KMS-11 (cell line): ENCODE data around the gene PPFIA1.

Experiments used
- H2AFZ ChIP-seq: fragments of 200-600 bp; sonication (generic); 2 replicates; pipeline ENCODE4 v1.6.1; 2016; ENCODE audit warnings: antibody characterized with exemption, mixed run types, low read depth
- H3K27ac ChIP-seq: fragments of 200-600 bp; sonication (generic); 2 replicates; pipeline ENCODE4 v1.6.1; 2016; ENCODE audit warnings: mild to moderate bottlenecking, mixed run types
- H3K27me3 ChIP-seq: fragments of 200-600 bp; sonication (generic); 2 replicates; pipeline ENCODE4 v1.6.1; 2017; ENCODE audit warnings: mild to moderate bottlenecking, low read depth, mixed run types, moderate library complexity; ENCODE audit not compliant: insufficient read depth
- H3K36me3 ChIP-seq: fragments of 200-600 bp; sonication (generic); 2 replicates; pipeline ENCODE4 v1.6.1; 2017; ENCODE audit warnings: mild to moderate bottlenecking, mixed run types; ENCODE audit not compliant: insufficient read depth
- H3K4me1 ChIP-seq: fragments of 200-600 bp; sonication (generic); 2 replicates; pipeline ENCODE4 v1.6.1; 2016; ENCODE audit warnings: mild to moderate bottlenecking, low read depth, mixed run types; ENCODE audit not compliant: poor library complexity, severe bottlenecking
- H3K4me2 ChIP-seq: fragments of 200-600 bp; sonication (generic); 2 replicates; pipeline ENCODE4 v1.7.0; 2016; ENCODE audit warnings: mild to moderate bottlenecking, mixed run types
- H3K4me3 ChIP-seq: fragments of 200-600 bp; sonication (generic); IDR thresholded peaks from 2 replicates; pipeline ENCODE4 v1.6.1; 2017; ENCODE audit warnings: low read depth, low read length, mixed read lengths; ENCODE audit not compliant: insufficient read depth
- H3K79me2 ChIP-seq: fragments of 200-600 bp; sonication (generic); 2 replicates; pipeline ENCODE4 v1.6.1; 2016; ENCODE audit warnings: low read depth, mixed run types; ENCODE audit not compliant: insufficient read depth
- H3K9ac ChIP-seq: fragments of 200-600 bp; sonication (generic); 2 replicates; pipeline ENCODE4 v1.6.1; 2016; ENCODE audit warnings: mild to moderate bottlenecking, mixed run types
- H4K20me1 ChIP-seq: fragments of 200-600 bp; sonication (generic); 2 replicates; pipeline ENCODE4 v1.6.1; 2016; ENCODE audit warnings: mild to moderate bottlenecking, mixed run types; ENCODE audit not compliant: insufficient read depth
- CTCF ChIP-seq: fragments of 200-600 bp; sonication (generic); conservative IDR thresholded peaks from 2 replicates; pipeline ENCODE4 v1.6.1; 2017; ENCODE audit warnings: low read depth, mild to moderate bottlenecking, antibody characterized with exemption, low read length, moderate library complexity, mixed read lengths

PPFIA1 gene

GRCh38 chr11:70233034-70233433 is 37.5 kb upstream of the PPFIA1 start:
- no peak overlapping the region for H3K4me3 ChIP-seq
- H3K9ac ChIP-seq = no peak overlapping the region
- no peak overlapping the region for H2AFZ ChIP-seq
- no peak overlapping the region for H3K27ac ChIP-seq
- peaks cover 5% of the 10 kb centered on the region; the same call in 1 of the 2 replicates for H3K27me3 ChIP-seq
- H3K36me3 ChIP-seq = no peaks in the 10 kb centered on the region
- H4K20me1 ChIP-seq = no peaks in the 10 kb centered on the region
- no peak overlapping the region for H3K4me2 ChIP-seq
- H3K4me1 ChIP-seq = no peaks in the 10 kb centered on the region
- H3K79me2 ChIP-seq = no peaks in the 10 kb centered on the region
- no peak for TF ChIP-seq CTCF

DNA sequence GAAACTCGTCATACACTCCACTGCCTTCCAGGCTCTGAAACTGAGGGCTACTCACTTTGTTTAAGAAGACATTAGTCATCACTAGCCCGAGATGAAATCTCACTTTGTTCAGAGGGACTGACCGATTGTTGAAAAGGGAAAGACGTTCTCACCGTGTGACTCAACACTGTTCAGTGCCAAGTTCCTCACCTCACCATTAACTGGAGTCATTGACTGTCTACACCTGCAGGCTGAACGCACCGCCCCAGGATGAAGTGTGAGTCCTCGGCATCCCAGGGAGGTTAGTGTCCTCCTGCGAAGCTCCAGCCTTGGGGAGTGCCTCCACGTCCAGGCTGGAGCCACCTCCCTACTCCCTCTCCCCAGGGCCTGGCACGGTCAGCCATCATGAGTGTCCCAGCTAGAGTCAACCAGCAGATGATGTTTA is 37.0 kb upstream of the PPFIA1 start:
- Histone ChIP-seq H3K4me2 (no peak overlapping the region), H3K27me3 (peaks cover 5% of the 10 kb centered on the region; the same call in 1 of the 2 replicates), H4K20me1 (no peaks in the 10 kb centered on the region), H2AFZ (no peak overlapping the region), H3K36me3 (no peaks in the 10 kb centered on the region), H3K4me3 (no peak overlapping the region), H3K9ac (no peak overlapping the region), H3K27ac (no peak overlapping the region), H3K79me2 (no peaks in the 10 kb centered on the region), H3K4me1 (no peaks in the 10 kb centered on the region)
- TF ChIP-seq CTCF = no peak

GRCh38 chr11:70233962-70234361 is 36.5 kb upstream of the PPFIA1 start:
- no peak overlapping the region for H2AFZ ChIP-seq
- H3K4me2 ChIP-seq = no peak overlapping the region
- H3K9ac ChIP-seq = no peak overlapping the region
- H3K27me3 ChIP-seq = peaks cover 5% of the 10 kb centered on the region; the same call in 1 of the 2 replicates
- no peak overlapping the region for H3K27ac ChIP-seq
- H3K79me2 ChIP-seq = no peaks in the 10 kb centered on the region
- H3K4me1 ChIP-seq = no peaks in the 10 kb centered on the region
- H4K20me1 ChIP-seq = no peaks in the 10 kb centered on the region
- no peak for TF ChIP-seq CTCF
- no peak overlapping the region for H3K4me3 ChIP-seq
- no peaks in the 10 kb centered on the region for H3K36me3 ChIP-seq

DNA sequence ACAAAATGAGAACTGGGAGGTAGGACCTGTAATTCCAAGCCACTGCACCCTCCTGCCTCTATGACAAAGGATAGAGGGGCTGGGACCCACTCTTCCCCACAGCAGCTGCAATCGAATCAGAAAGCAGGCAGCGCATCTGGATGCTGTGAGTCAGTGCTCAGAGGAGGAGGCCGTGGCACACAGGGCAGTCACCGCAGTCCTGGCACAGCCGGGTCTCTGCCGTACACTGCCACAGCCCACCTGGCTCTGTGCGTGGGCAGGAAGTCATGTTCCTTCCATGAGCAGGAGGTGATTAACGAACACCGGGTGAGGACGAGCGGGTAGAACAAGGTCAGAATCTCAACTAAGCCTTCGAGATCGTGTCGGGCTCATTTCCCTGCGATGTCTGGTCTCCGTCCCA is 30.2 kb upstream of the PPFIA1 start:
- H3K27ac ChIP-seq = no peak overlapping the region
- H3K9ac ChIP-seq = no peak overlapping the region
- H3K27me3 ChIP-seq = 0 out of 2 replicates have a peak, but pooled peaks cover 3% of the 10 kb centered on the region
- no peak overlapping the region for H2AFZ ChIP-seq
- TF ChIP-seq CTCF = no peak
- H3K79me2 ChIP-seq = no peaks in the 10 kb centered on the region
- H3K36me3 ChIP-seq = no peaks in the 10 kb centered on the region
- no peak overlapping the region for H3K4me2 ChIP-seq
- H3K4me3 ChIP-seq = no peak overlapping the region
- no peaks in the 10 kb centered on the region for H4K20me1 ChIP-seq
- H3K4me1 ChIP-seq = no peaks in the 10 kb centered on the region

- Histone ChIP-seq H3K79me2 (no peaks in the 10 kb centered on the region), H3K9ac (no peak overlapping the region), H4K20me1 (no peaks in the 10 kb centered on the region), H3K4me2 (no peak overlapping the region), H2AFZ (no peak overlapping the region), H3K27me3 (0 out of 2 replicates have a peak, but pooled peaks cover 3% of the 10 kb centered on the region), H3K36me3 (no peaks in the 10 kb centered on the region), H3K4me3 (no peak overlapping the region), H3K4me1 (no peaks in the 10 kb centered on the region), H3K27ac (no peak overlapping the region)
- no peak for TF ChIP-seq CTCF
Observed at GRCh38 chr11:70241709-70242108, 28.8 kb upstream of the PPFIA1 start.
